Esophagus muscularis mucosa (tissue), 4 donors: Measurements from ENCODE around the gene HELZ2. TPM values are rescaled to one million over a fixed set of nuclear protein-coding genes. Genes with fewer than 3 reads are reported as not detected.

ENCODE experiments used
- DNase-seq: peaks from one replicate; pipeline ENCODE4 v3.0.0-alpha.2; 2017; ENCODE audit errors: extremely low spot score
- H3K27ac ChIP-seq, 4 donors: fragments of 200-600 bp; sonication (generic); replicated peaks in 1 of 4; 1 replicate in 3 of 4; 2 replicates in 1 of 4; pipeline ENCODE4 v1.5.1; 2016 to 2019; ENCODE audit warnings: mild to moderate bottlenecking in 1 of 4
- H3K27me3 ChIP-seq, 4 donors: fragments of 200-600 bp; sonication (generic); one replicate each; pipeline versions ENCODE4 v1.5.1 to v1.6.0; 2016 to 2019
- H3K36me3 ChIP-seq, 4 donors: fragments of 200-600 bp; sonication (generic); one replicate each; pipeline ENCODE4 v1.5.1; 2016 to 2019
- H3K4me1 ChIP-seq, 4 donors: fragments of 200-600 bp; sonication (generic); one replicate each; pipeline ENCODE4 v1.5.1; 2016 to 2019
- H3K4me3 ChIP-seq, 4 donors: fragments of 200-600 bp; sonication (generic); 1 replicate in 2 of 4; 2 replicates in 2 of 4; pipeline ENCODE4 v1.5.1; 2016 to 2019; ENCODE audit warnings: mild to moderate bottlenecking in 4 of 4, moderate library complexity in 1 of 4
- H3K9me3 ChIP-seq, 4 donors: fragments of 200-600 bp; sonication (generic); 1 replicate in 3 of 4; 2 replicates in 1 of 4; pipeline ENCODE4 v1.5.1; 2016 to 2019
- EP300 ChIP-seq: sonication (generic); formaldehyde crosslinking; IDR thresholded peaks from one replicate; pipeline ENCODE4 v1.6.1; 2017; ENCODE audit warnings: antibody characterized with exemption
- POLR2A ChIP-seq: fragments of 450-650 bp; IDR thresholded peaks from one replicate; pipeline ENCODE4 v1.6.1; 2017; ENCODE audit warnings: antibody characterized with exemption, moderate library complexity, mild to moderate bottlenecking, low read depth
- POLR2AphosphoS5 ChIP-seq, 2 donors: sonication (generic); formaldehyde crosslinking; IDR thresholded peaks; one replicate each; pipeline ENCODE4 v1.6.1; 2017; ENCODE audit warnings: antibody characterized with exemption in 2 of 2
- WGBS: methylation state at CpG from one replicate; pipeline ENCODE4 v1.1.5; 2018; 5-methylcytosine and 5-hydroxymethylcytosine counted together
- intact Hi-C: fragments of 100-400 bp; cut with DNase I; formaldehyde crosslinking; loops from one replicate; pipeline ENCODE4 v1.15.1; 2023
- total RNA-seq, 4 donors: library from RNA; depleted of rRNA; stranded (reverse); fragments of >200 nt; gene quantifications; one replicate each; pipeline versions ENCODE4 v1.1.0 to v1.2.1, GENCODE V29; 2016
- TF ChIP-seq, protein P1 (sequence below), 3 experiments: fragments of 200-600 bp in 2 of 3; fragments of 450-650 bp in 1 of 3; sonication (generic) in 2 of 3; IDR thresholded peaks; one replicate each; pipeline ENCODE4 v1.5.1; 2017 to 2019; ENCODE audit warnings: antibody characterized with exemption in 3 of 3, mild to moderate bottlenecking in 2 of 3, moderate library complexity in 1 of 3

HELZ2 gene
- total RNA-seq, 4 donors from 2014 or later = 19.5 to 36.9 (median 30.3) TPM

DNA sequence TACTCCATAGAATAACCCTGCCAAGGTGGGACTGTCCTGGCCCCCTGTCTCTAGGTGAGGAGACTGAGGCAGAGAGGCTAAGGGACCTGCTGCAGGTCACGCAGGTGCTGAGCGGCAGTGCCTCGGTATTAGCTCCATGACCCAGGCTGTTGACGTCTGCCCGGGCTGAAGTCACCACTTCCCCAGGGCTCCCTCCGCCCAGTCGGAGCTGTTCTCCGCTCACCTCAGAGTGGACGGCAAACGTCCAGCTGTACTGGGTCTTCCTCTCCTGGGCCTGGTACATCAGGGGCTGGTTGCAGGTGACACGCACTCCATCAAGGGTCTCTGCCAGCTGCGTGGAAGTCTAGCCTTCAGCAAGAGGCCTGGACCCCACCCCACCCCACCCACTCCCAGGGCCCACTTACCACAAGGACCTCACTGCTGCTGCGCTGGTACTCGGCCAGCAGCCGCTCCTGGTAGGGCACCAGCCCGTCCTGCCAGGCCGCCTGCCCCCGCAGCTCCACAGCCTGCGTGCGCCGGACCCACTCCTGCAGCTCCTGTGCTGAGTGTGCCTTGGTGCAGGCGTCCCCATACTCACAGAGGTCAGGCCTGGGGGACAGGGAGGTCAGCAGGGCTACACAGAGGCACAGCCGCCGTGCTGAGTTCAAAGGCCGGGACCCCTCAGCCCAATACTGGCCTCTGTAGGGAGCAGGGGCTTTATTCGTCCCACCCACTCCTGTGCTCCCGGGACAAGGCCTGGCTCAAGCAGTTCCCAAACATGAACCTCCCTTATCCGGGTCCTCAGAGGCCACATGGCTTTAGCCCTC lies 3.6 kb downstream of the HELZ2 start:
- H3K36me3 ChIP-seq = peaks cover 0 to 46% (median 34%) of the 10 kb centered on the region in 4 donors
- peaks cover 25 to 38% (median 27%) of the 10 kb centered on the region in 4 donors for H3K4me1 ChIP-seq
- TF ChIP-seq POLR2AphosphoS5 (IDR thresholded peaks at IDR 0.05) (no peak), EP300 (no peak), POLR2A (no peak)
- TF ChIP-seq, protein P1, sequence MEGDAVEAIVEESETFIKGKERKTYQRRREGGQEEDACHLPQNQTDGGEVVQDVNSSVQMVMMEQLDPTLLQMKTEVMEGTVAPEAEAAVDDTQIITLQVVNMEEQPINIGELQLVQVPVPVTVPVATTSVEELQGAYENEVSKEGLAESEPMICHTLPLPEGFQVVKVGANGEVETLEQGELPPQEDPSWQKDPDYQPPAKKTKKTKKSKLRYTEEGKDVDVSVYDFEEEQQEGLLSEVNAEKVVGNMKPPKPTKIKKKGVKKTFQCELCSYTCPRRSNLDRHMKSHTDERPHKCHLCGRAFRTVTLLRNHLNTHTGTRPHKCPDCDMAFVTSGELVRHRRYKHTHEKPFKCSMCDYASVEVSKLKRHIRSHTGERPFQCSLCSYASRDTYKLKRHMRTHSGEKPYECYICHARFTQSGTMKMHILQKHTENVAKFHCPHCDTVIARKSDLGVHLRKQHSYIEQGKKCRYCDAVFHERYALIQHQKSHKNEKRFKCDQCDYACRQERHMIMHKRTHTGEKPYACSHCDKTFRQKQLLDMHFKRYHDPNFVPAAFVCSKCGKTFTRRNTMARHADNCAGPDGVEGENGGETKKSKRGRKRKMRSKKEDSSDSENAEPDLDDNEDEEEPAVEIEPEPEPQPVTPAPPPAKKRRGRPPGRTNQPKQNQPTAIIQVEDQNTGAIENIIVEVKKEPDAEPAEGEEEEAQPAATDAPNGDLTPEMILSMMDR (IDR thresholded peaks at IDR 0.05) = no peak
- H3K4me3 ChIP-seq = no peak overlapping the region
- intact Hi-C loops = loop anchor here (5.0 kb wide), 1 partner anchor 57 kb away; the partner anchor contains the start of gene GMEB2
- H3K27ac ChIP-seq = no peak overlapping the region
- H3K9me3 ChIP-seq = no peaks in the 10 kb centered on the region
- no peak for DNase-seq
- H3K27me3 ChIP-seq = no peaks in the 10 kb centered on the region
- 97% methylated on average over 14 of the region's 28 CpGs for WGBS

DNA sequence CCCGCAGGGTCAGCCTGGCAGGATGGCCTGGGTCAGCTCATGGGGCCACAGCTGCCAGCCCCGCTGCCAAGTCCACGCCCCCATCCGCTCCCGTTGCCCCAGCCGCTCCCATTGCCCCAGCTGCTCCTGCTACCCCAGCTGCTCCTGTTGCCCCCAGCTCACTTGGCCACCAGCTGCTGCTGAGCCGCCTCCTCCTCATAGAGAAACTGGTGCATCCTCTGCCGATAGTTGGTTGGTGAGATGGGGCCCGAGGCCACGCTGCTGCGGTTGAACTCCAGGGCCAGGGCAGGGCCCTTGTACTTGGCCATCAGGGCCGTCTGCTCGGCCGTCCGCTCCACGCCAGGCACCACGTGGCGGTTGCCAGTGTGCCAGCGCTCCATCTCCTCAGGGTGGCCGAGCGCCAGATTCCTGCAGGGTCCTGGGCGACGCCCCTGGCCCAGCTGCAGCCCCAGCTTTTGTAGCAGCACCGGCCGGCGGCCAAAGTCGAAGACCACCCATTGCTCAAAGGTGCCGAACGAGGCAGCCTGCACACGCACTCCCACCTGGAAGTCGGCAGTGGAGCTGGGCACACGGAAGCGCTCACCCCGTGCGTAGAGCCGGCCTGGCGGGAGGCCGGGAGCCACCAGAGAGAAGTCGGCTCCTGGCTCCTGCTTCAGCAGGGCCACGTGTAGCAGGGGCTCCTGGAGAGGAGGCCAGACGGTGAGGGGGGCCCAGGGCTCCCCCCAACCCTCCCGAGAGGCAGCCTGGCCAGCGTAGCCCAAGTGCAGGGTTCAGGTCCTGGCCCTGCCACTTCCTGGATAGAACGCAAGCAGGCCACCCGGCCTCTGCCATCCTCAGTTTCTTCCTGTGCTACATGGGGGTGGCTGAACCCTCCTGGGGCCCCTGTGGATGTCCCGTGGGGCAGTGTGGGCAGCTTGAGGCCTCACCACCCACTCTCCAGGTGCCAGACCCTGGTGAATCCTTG lies 4.8 kb downstream of the HELZ2 start:
- H3K27ac ChIP-seq = no peak overlapping the region
- H3K4me1 ChIP-seq = peaks cover 14 to 27% (median 20%) of the 10 kb centered on the region in 4 donors
- H3K4me3 ChIP-seq = no peak overlapping the region
- H3K36me3 ChIP-seq = peaks cover 0 to 58% (median 46%) of the 10 kb centered on the region in 4 donors
- 88% methylated on average over 10 of the region's 46 CpGs for WGBS
- no peaks in the 10 kb centered on the region for H3K27me3 ChIP-seq
- intact Hi-C loops = no loop called here
- H3K9me3 ChIP-seq = no peaks in the 10 kb centered on the region
- no peak for DNase-seq
- TF ChIP-seq POLR2A = no peak
- TF ChIP-seq POLR2AphosphoS5 (IDR thresholded peaks at IDR 0.05) = no peak
- TF ChIP-seq, protein P1 (IDR thresholded peaks at IDR 0.05) = no peak
- TF ChIP-seq EP300 = no peak

DNA sequence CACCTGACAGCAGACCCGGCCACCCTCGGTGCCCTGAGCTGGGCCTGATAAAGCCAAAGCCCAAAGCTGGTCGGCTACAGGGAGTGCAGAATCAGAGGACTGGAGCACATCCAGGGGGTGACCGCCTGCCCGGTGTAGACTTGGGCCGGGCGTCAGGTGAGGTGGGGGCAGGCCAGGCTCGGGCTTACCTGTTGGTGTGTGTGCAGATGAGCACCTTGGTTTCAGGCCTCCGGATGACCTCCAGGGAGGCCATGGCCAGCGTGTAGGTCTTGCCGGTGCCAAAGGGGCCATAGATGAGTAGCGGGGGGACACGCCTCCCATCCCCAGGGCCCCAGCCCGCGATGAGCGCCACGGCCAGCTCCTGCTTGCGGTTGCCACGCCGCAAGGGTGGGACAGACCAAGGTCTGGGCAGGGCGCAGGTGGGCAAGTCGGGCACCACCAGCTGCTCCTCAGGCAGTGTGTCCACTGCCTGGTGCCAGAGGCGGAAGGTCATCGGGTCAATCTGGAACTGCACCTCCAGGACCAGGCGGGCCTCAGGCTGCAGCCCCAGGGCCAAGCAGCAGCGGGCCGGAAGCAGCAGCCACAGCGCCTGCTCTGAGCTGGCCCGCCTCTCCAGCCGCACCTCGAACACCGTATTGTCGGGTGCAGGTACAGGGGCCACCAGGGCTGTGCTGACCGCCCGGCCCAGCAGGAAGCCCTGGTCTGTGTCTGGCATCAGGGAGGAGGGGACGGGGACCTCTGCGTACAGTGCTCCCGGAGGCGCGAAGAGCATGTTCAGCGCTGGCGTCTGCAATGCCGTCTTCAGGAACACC lies 5.7 kb downstream of the HELZ2 start:
- Histone ChIP-seq H3K4me3 (peak overlapping the region in 1 of 4 donors; percentile 23), H3K9me3 (no peaks in the 10 kb centered on the region), H3K4me1 (peaks cover 10 to 21% (median 16%) of the 10 kb centered on the region in 4 donors), H3K36me3 (peaks cover 0 to 67% (median 55%) of the 10 kb centered on the region in 4 donors), H3K27ac (no peak overlapping the region), H3K27me3 (no peaks in the 10 kb centered on the region)
- intact Hi-C loops = no loop called here
- WGBS = 66% methylated on average over 12 of the region's 43 CpGs
- no peak for DNase-seq
- TF ChIP-seq POLR2A = no peak
- TF ChIP-seq, protein P1 (IDR thresholded peaks at IDR 0.05) = no peak
- no peak for TF ChIP-seq EP300
- no peak for TF ChIP-seq POLR2AphosphoS5 (IDR thresholded peaks at IDR 0.05)

DNA sequence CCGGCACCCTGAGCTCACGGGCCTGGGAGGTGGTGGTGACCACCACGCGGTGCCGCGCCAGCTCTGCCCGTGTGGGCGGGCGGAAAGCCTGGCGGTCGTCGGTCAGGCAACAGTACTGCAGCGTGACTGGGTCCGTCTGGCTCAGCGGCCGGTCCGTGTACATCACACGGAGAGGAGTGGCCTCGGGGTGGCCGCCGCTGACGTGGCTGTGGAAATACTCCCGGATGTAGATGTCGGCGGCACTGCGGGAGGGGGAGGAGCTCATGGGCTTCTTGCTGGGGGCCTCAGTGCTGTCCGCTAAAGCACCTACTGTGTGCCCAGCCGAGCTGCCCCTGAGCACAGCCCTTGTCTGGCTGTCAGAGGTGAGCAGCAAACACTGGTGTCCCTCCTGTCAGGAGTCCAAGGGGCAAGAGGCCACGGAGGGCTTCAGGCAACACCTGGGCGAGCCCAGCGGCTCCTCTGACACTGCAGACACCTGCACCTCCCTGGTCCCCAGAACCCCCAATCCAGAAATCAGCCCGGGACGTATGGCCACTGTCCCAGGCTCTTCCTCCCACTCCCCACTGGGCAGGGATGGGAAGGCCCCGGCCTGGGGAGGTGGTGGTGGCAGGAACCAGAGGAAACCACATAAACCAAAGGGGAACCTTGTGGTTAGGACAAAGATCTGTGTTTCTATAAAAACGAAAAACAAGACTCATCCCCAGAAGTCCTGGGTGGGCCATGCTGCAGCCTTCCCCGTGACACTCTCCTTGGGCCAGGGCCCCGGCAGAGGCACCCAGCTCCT lies 6.5 kb downstream of the HELZ2 start:
- TF ChIP-seq EP300 = no peak
- peaks cover 2 to 13% (median 8%) of the 10 kb centered on the region in 4 donors for H3K4me1 ChIP-seq
- WGBS = 82% methylated on average over 29 of the region's 37 CpGs
- no peak for DNase-seq
- H3K36me3 ChIP-seq = peaks cover 4 to 73% (median 59%) of the 10 kb centered on the region in 4 donors
- intact Hi-C loops = no loop called here
- no peaks in the 10 kb centered on the region for H3K9me3 ChIP-seq
- no peak overlapping the region for H3K4me3 ChIP-seq
- no peak overlapping the region for H3K27ac ChIP-seq
- no peaks in the 10 kb centered on the region for H3K27me3 ChIP-seq
